HPDE6-E6E7 (cell line): ENCODE measurements around the gene SF1.

Experiments used
- DNase-seq: peaks from one replicate; pipeline ENCODE4 v3.0.0; 2011; ENCODE audit warnings: missing footprints; ENCODE audit errors: extremely low spot score

SF1 gene

DNA sequence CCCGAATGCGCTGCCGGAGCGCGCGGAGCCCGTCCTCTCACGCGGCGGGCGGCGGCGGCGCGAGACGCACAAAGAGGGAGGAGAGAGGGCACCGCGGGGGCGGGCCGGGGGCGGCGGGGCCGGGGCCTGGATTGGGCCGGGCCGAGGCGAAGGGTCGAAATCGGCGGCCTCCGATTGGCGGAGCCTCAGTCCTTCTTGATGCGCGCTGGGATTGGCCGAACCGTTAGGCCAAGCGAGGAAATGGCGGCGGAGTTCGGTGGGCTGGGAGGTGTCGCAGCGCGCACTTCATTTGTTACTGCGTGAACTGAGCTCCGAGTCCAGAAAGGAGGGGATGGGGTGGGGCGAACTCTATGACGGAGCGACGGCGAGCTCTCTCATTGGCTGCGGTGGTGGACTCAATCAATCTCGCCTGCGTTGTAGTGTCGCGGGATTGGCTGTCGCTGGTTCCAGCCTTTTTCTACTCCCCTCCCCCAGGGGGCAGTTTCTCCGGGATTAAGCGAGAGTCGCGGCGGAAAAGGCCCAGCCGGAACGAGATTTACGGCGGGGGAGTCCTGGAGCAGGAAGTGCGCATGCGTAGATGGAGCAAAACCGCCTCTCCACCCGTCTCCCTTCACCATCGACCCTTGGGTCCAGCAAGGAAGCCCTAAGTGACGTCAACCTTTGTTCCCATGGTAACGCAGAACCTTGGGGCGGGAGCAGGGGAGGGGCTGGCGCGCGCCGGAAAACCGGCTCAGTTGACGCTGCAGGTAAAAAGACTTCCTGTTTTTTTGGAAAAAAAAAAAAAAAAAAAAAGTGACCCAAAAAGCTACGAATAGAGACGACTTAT is at the start of gene SF1:
Gene SF1, minus strand, starts transcription at position 70 of the 826 bp plus-strand sequence. CDS start 150 bp downstream, outside the sequence.
- peak; percentile 99 for DNase-seq

GRCh38 chr11:64827451-64827839 is 49.1 kb upstream of the SF1 start:
- DNase-seq: no peak

DNA sequence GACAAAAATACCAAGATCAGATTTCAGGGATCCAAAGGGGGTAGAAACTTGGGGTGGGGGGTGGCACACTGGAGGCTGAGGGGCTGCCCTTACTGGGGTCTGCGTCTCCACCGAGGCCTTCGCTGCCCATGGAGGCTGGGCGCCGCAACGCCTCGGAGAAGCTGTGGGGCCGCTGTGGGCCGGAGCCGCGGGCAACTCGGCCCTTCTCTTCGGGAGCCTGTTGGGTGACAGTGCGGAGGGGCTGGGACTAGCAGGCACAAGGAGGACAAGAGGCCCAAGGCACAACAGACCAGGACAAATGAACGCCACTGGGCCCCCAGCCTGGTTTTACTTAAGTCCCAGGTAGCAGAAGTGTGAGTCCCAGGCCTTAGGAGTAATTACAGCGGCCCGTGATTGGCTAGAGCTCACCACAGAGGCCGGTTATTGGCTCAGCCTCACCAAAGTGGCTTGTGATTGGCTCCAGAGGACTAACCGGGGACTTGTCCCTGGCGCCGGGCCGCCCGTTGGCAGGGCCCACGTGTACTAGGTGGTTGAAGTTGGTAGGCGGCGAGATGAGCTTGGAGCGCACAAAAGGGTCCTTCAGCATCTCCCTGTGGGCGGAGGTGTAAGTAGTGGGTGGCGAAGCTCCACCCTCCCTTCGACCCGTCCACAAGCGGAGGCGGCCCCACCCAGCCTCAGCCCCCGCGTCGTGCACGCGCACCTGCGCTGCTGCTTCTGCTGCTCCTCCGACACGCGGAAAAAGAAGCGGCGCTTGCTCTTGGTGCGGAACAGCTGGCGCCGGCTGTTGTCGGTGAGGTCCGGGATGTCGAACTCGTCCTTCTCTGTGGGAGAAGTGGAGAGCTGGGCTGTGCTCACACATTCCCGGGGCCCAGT is 48.5 kb upstream of the SF1 start:
- no peak for DNase-seq

DNA sequence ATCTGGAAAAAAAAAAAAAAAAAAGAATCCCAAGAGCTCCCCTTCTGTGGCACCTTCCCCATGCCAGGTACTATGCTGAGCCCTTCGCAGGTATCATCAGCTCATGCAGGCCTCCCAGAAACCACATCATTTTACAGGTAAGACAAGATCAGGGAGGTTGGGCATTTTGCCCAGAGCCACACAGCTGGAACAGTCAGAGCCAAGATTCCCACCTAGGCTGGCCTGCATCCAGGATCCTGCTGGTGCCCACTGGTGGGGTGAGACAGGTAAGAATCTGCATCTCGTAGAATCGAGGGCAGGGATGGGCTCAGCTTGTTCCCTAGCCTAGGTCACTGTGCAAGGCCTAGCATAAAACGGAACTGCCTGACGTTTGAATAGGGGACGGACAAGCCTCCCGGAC is 47.7 kb upstream of the SF1 start:
- DNase-seq: no peak

DNA sequence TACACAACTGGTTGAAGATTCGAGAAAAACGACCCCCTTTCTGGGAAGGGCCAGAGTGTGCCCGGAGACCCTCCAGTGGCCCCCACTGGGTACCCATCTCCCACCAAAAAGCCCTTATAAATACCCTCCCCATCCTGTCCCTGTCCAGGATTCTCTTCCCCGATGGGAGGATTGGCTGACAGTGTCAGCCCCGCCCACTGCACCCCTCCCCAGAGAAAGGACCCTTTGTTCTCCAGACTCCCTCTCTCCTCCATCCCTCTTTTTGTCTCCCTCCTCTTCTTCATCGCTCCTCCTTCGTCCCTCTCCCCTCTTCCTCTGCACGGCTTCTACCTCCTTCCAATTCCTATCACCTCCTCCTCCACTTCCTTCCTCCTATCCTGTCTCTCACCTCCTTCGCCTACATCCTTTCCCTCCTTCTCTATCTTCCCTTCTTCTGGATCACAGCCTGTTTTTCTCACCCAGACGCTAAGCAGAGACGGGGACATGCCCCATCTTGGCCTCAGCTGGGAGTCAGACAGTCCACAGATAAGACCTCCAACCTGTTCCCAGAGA is 45.3 kb upstream of the SF1 start:
- no peak for DNase-seq

DNA sequence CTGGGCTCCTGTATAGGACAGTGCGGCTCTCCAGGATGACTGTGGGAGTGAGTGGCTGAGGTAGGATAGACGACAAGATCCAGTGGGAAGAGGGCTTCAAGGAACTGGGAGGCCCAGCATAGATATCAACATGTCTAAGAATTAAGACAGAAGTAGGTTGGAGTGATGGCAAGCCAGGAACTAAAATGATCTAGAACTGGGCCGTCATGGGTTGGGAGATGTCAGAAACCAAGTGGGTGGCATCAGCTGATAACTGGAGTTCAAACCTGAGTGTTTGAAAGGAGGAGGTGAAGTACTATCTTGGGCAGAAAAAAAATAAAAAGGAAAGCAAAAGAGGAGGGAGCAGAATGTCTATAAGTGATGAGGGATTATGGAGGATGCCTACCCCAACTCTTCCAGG is 39.1 kb upstream of the SF1 start:
- no peak for DNase-seq

- DNase-seq: peak; percentile 68
Observed at GRCh38 chr11:64815433-64815832, 37.1 kb upstream of the SF1 start.

- no peak for DNase-seq
Observed at GRCh38 chr11:64814712-64815187, 36.4 kb upstream of the SF1 start.

DNA sequence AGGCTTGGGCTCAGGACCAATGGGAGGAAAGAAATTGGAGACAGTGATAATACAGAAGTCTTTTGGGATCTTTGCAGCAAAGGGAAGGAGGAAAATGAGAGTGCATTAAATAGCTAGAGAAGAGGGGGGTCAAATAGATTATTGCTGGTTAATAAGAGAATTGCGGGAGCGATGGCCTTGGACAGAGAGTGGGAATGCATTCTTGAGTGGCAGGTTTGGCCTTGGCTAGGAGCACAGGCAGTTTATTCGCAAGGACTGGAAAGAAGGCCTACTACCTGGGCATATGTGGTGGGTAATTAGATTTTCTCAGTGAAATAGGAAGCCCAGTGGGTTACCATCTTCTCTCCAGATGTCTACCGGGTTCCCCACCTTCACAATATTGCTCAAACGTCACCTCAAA is 35.5 kb upstream of the SF1 start:
- no peak for DNase-seq

GRCh38 chr11:64810891-64811272 is 32.5 kb upstream of the SF1 start:
- no peak for DNase-seq

GRCh38 chr11:64810271-64810890 is 32.0 kb upstream of the SF1 start, which contains the start of gene MEN1:
Gene MEN1, minus strand, starts transcription at chr11:64810551. Its CDS starts 442 bp downstream, at chr11:64810109.
- DNase-seq: peak; percentile 96

DNA sequence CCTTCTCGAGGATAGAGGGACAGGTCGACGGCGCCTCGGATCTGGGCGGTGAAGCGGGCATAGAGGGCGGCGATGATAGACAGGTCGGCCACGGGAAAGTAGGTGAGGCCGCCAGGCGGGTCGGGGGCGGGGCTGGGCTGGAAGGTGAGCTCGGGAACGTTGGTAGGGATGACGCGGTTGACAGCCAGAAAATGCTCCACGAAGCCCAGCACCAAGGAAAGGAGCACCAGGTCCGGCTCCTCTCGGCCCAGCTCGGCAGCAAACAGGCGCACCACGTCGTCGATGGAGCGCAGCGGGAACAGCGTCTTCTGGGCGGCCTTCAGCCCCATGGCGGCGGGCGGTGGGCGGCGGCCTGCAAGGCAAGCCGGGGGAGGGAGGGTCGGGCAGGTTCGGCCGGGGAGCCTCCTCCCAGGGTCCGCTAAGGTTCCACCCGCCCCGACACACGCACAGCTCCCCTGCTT is 31.5 kb upstream of the SF1 start:
- peak; percentile 71 for DNase-seq

- no peak for DNase-seq
Observed at GRCh38 chr11:64805481-64805880, 27.1 kb upstream of the SF1 start.

DNA sequence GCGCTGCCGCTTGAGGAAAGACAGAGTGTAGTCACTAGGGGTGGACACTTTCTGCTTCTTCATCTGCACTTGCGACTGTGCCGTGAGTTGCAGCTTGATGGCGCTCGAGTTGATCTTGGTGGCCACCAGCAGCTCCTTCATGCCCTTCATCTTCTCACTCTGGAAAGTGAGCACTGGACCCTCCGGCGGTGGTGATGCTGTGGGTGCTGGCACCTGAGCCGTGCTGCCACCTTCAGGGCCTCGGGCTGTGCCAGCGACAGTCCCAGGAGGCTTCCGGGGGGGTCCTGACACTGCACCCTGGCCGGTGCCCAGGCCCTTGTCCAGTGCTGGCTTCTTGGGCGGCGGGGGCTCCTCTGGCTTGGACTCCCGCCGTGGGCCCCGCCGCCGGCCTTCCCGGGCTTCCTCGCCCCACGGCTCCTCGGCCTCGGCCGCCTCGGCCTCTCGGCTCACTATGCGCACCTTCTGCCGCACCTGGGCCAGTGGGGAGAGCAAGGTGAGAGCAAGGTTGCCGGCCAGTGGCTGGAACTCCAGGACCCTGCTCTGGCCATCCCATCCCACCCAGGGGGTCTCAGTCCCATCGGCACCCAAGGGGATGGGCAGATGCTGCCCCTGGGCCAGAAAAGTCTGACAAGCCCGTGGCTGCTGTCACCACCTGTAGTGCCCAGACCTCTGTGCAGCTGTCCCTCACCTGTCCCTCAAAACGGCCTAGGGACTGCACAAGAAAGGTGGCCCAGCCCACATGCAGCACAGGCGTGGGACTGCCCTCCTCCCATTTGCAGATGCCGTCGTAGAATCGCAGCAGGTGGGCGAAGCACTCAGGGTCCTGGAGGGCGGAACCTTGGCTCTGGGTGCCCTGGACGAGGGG is 26.2 kb upstream of the SF1 start:
- DNase-seq: no peak

DNA sequence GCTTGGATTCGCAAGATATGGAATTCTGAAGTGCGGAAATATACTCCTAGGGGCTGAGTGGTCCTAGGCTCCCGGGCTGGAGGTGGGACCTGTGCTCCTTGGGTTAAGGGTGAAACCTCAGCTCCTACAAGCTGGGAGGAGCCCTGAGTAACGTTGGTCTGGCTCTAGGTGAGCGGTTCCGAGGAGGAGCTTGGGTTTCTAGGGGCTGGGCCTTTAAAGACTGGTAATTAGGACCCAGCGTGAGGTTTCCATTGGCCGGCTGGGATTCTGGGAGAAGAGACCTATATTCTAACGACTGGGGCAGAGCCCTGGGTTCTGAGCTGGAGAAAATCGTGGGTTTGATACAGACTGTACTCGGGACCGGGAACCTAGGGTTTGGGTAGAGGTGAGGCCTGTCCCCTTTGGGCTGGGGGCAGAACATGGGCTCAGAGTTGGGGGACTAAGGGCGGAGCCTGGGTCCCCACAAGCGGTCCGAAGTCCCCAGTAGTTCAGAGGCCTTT is 25.6 kb upstream of the SF1 start:
- DNase-seq: peak; percentile 58

GRCh38 chr11:64803158-64803845 is 25.0 kb upstream of the SF1 start, which contains the start of gene MAP4K2:
Gene MAP4K2, minus strand, starts transcription at chr11:64803214. Its CDS starts 65 bp downstream, at chr11:64803149.
- peak; percentile 81 for DNase-seq

DNA sequence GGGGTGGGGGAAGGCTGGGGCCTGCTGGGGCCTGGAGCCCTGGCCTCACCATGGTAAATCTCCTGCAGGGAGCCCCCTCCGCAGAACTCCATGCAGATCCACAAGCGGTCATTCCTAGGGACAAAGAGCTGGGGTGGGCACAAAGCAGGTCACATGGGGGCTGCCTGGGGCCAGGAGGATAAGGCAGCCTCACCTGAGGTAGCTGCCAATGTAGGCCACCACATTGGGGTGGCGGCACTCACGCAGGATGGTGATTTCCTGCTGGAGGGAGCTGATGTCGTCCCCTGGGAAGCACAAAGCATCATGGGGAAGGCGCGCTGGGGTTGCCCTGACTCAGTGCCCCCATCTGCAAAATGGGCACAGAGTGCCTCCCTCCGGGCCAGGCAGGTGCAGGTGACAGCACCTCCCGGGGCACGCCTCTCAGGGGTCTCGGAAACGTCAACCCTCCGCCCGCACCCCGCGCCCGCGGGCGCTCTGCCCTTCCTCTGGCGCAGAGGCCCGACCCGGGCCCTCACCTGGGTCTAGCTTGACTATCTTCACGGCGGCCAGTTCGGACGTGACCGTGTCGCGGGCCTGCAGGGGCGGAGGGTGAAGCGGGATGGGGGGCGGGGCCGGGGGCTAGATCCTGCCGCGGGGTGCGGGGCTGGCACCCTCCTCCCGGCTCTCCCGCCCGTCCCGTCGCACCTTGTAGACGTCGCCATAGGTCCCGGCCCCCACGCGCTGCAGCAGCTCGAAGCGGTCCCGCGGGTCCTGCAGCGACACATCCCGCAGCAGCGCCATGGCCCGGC is 24.2 kb upstream of the SF1 start:
- no peak for DNase-seq

- no peak for DNase-seq
Observed at GRCh38 chr11:64801561-64802369, 23.4 kb upstream of the SF1 start.
